Endodermal cell (in vitro differentiated cells): ENCODE results near the gene CEND1. TPM values are rescaled to one million over a fixed set of nuclear protein-coding genes. Genes with fewer than 3 reads are reported as not detected.
A peak's percentile ranks its signal among the peaks of the same experiment; 100 is the strongest.

Experiments
- DNase-seq: peaks from one replicate; pipeline ENCODE4 v3.0.0-alpha.2; 2017
- H3K27ac ChIP-seq: 2 replicates; pipeline ENCODE4 v1.5.1; 2013; ENCODE audit warnings: mild to moderate bottlenecking, low read depth, low read length, moderate library complexity
- H3K27me3 ChIP-seq: 2 replicates; pipeline ENCODE4 v1.6.1; 2013; ENCODE audit warnings: mild to moderate bottlenecking, low read length, moderate library complexity; ENCODE audit not compliant: insufficient read depth, control insufficient read depth, poor library complexity, severe bottlenecking
- H3K36me3 ChIP-seq: 2 replicates; pipeline ENCODE4 v1.7.0; 2013; ENCODE audit warnings: mild to moderate bottlenecking, low read length, moderate library complexity; ENCODE audit not compliant: control insufficient read depth, insufficient read depth
- H3K4me1 ChIP-seq: one replicate; pipeline ENCODE4 v1.7.0; 2013; ENCODE audit warnings: low read length; ENCODE audit not compliant: control insufficient read depth, insufficient read depth
- H3K4me3 ChIP-seq: 2 replicates; pipeline ENCODE4 v1.5.1; 2013; ENCODE audit warnings: mild to moderate bottlenecking, low read length, moderate library complexity
- H3K9ac ChIP-seq: 2 replicates; pipeline ENCODE4 v1.6.1; 2013; ENCODE audit warnings: mild to moderate bottlenecking, low read length, moderate library complexity; ENCODE audit not compliant: poor library complexity, severe bottlenecking; ENCODE audit errors: extremely low read depth
- H3K9me3 ChIP-seq: 2 replicates; pipeline ENCODE4 v1.6.1; 2013; ENCODE audit warnings: mild to moderate bottlenecking, low read length, moderate library complexity; ENCODE audit not compliant: control insufficient read depth
- H3K27ac Mint-ChIP-seq: 2 replicates; pipeline ENCODE4 v1.8.0; 2020; ENCODE audit warnings: mixed read lengths
- H3K27me3 Mint-ChIP-seq: 2 replicates; pipeline ENCODE4 v1.8.0; 2021; ENCODE audit warnings: mild to moderate bottlenecking, mixed read lengths; ENCODE audit not compliant: insufficient read depth
- H3K36me3 Mint-ChIP-seq: 2 replicates; pipeline ENCODE4 v1.8.0; 2020; ENCODE audit warnings: low read depth, mixed read lengths
- H3K4me1 Mint-ChIP-seq: 2 replicates; pipeline ENCODE4 v1.8.0; 2020; ENCODE audit warnings: mixed read lengths
- H3K4me3 Mint-ChIP-seq: 2 replicates; pipeline ENCODE4 v1.8.0; 2020; ENCODE audit warnings: mild to moderate bottlenecking, moderate library complexity, mixed read lengths
- H3K9me3 Mint-ChIP-seq: 2 replicates; pipeline ENCODE4 v1.8.0; 2020; ENCODE audit warnings: mild to moderate bottlenecking, mixed read lengths
- CTCF ChIP-seq: fragments of 200-600 bp; sonication (generic); conservative IDR thresholded peaks from 2 replicates; pipeline ENCODE4 v1.5.0; 2021; ENCODE audit warnings: antibody characterized with exemption, mild to moderate bottlenecking
- WGBS, 2 experiments: methylation state at CpG; one replicate each; pipeline versions ENCODE4 v1.1.5 to v1.1.7; 2013; ENCODE audit warnings: missing lambda C conversion rate in 2 of 2, mixed read lengths in 1 of 2; ENCODE audit not compliant: insufficient coverage in 1 of 2, insufficient read length in 1 of 2; 5-methylcytosine and 5-hydroxymethylcytosine counted together
- total RNA-seq, 2 donors: library from RNA; stranded (reverse); fragmentation: NEBNext Ultra II Directional in 1 of 2; extraction: Animal tissue kit (Norgen Biotek cat#: 25700) in 1 of 2; gene quantifications; 2 replicates in 1 of 2; 3 replicates in 1 of 2; pipeline ENCODE4 v1.2.1, GENCODE V29; 2021

The CEND1 gene
- total RNA-seq, 2 donors from 2014 or later: not detected

GRCh38 chr11:833114-833791 lies 43.4 kb upstream of the CEND1 start:
- no peaks in the 10 kb centered on the region for H3K9me3 ChIP-seq
- peaks cover 16% of the 10 kb centered on the region for H3K36me3 Mint-ChIP-seq
- DNase-seq: peak; percentile 81
- H3K4me3 Mint-ChIP-seq: peak overlapping the region; percentile 59
- peak overlapping the region; percentile 68 for H3K9ac ChIP-seq
- H3K27ac Mint-ChIP-seq: peak overlapping the region; percentile 39
- peaks cover 39% of the 10 kb centered on the region for H3K27me3 Mint-ChIP-seq
- H3K27me3 ChIP-seq: peaks cover 38% of the 10 kb centered on the region
- H3K36me3 ChIP-seq: peaks cover 19% of the 10 kb centered on the region
- peak overlapping the region; percentile 86 for H3K4me3 ChIP-seq
- TF ChIP-seq CTCF: no peak
- no peak overlapping the region for H3K27ac ChIP-seq
- no peaks in the 10 kb centered on the region for H3K9me3 Mint-ChIP-seq
- H3K4me1 Mint-ChIP-seq: peaks cover 16% of the 10 kb centered on the region
- WGBS, 2 experiments: 2% methylated on average over 12 to 54 of the region's 55 CpGs
- H3K4me1 ChIP-seq: peaks cover 20% of the 10 kb centered on the region

GRCh38 chr11:832529-833113 lies 42.7 kb upstream of the CEND1 start, which contains the start of gene CD151:
Gene CD151, plus strand, starts transcription at chr11:832952. Its CDS starts 3,118 bp downstream, at chr11:836070.
- peaks cover 46% of the 10 kb centered on the region for H3K27me3 Mint-ChIP-seq
- peak within 1 kb of the TSS; percentile 39 for H3K27ac Mint-ChIP-seq
- H3K36me3 Mint-ChIP-seq: peaks cover 10% of the 10 kb centered on the region
- WGBS, 2 experiments: 0% methylated on average over 3 to 51 of the region's 67 CpGs
- Histone ChIP-seq H3K27me3 (peaks cover 44% of the 10 kb centered on the region), H3K36me3 (peaks cover 13% of the 10 kb centered on the region), H3K4me3 (peak within 1 kb of the TSS; percentile 86), H3K4me1 (peaks cover 20% of the 10 kb centered on the region), H3K27ac (no peak within 1 kb of the TSS), H3K9me3 (no peaks in the 10 kb centered on the region), H3K9ac (peak within 1 kb of the TSS; percentile 68)
- H3K9me3 Mint-ChIP-seq: no peaks in the 10 kb centered on the region
- peak; percentile 34 for TF ChIP-seq CTCF
- DNase-seq: peak; percentile 92
- peak within 1 kb of the TSS; percentile 59 for H3K4me3 Mint-ChIP-seq
- peaks cover 21% of the 10 kb centered on the region for H3K4me1 Mint-ChIP-seq

- H3K36me3 Mint-ChIP-seq: peaks cover 7% of the 10 kb centered on the region
- 47 to 59% methylated on average over 20 to 23 of the region's 23 CpGs for WGBS, 2 experiments
- TF ChIP-seq CTCF: no peak
- H3K4me1 Mint-ChIP-seq: peaks cover 24% of the 10 kb centered on the region
- Histone ChIP-seq H3K4me3 (peak overlapping the region; percentile 73), H3K9me3 (no peaks in the 10 kb centered on the region), H3K36me3 (peaks cover 8% of the 10 kb centered on the region), H3K9ac (no peak overlapping the region), H3K27me3 (peaks cover 48% of the 10 kb centered on the region), H3K27ac (no peak overlapping the region), H3K4me1 (peaks cover 20% of the 10 kb centered on the region)
- H3K27me3 Mint-ChIP-seq: peaks cover 47% of the 10 kb centered on the region
- no peaks in the 10 kb centered on the region for H3K9me3 Mint-ChIP-seq
- DNase-seq: no peak
- no peak overlapping the region for H3K27ac Mint-ChIP-seq
- peak overlapping the region; percentile 59 for H3K4me3 Mint-ChIP-seq
Observed at GRCh38 chr11:831961-832528, 42.2 kb upstream of the CEND1 start.
